Spleen (tissue), 11 donors: ENCODE data around the gene NXN. TPM values are rescaled to one million over a fixed set of nuclear protein-coding genes. Genes with fewer than 3 reads are reported as not detected.

Source experiments
- DNase-seq: peaks from one replicate; pipeline ENCODE4 v3.0.0-alpha.2; 2020
- H3K27ac ChIP-seq, 8 donors: fragments of 200-600 bp; sonication (generic) in 7 of 8; 1 replicate in 4 of 8; 2 replicates in 4 of 8; pipeline versions ENCODE4 v1.5.0 to v1.8.0; 2016 to 2021; ENCODE audit warnings: inconsistent platforms in 4 of 8, mild to moderate bottlenecking in 4 of 8, moderate library complexity in 1 of 8
- H3K27me3 ChIP-seq, 7 donors: fragments of 200-600 bp; sonication (generic) in 6 of 7; replicated peaks in 1 of 7; 1 replicate in 4 of 7; 2 replicates in 3 of 7; pipeline versions ENCODE4 v1.5.0 to v1.8.0; 2016 to 2021; ENCODE audit warnings: inconsistent platforms in 3 of 7, mild to moderate bottlenecking in 1 of 7
- H3K36me3 ChIP-seq, 6 donors: fragments of 200-600 bp; sonication (generic) in 5 of 6; 1 replicate in 4 of 6; 2 replicates in 2 of 6; pipeline versions ENCODE4 v1.5.0 to v1.8.0; 2016 to 2021; ENCODE audit warnings: inconsistent platforms in 2 of 6
- H3K4me1 ChIP-seq, 6 donors: fragments of 200-600 bp; sonication (generic) in 5 of 6; 1 replicate in 3 of 6; 2 replicates in 3 of 6; pipeline versions ENCODE4 v1.5.0 to v1.8.0; 2016 to 2021; ENCODE audit warnings: inconsistent platforms in 3 of 6
- H3K4me3 ChIP-seq, 8 donors: fragments of 200-600 bp; sonication (generic) in 7 of 8; 1 replicate in 4 of 8; 2 replicates in 4 of 8; pipeline versions ENCODE4 v1.5.0 to v1.8.0; 2016 to 2021; ENCODE audit warnings: inconsistent platforms in 4 of 8, mild to moderate bottlenecking in 4 of 8, moderate library complexity in 2 of 8
- H3K9me3 ChIP-seq, 8 donors: fragments of 200-600 bp; sonication (generic) in 7 of 8; 1 replicate in 4 of 8; 2 replicates in 4 of 8; pipeline versions ENCODE4 v1.5.0 to v1.8.0; 2016 to 2021; ENCODE audit warnings: inconsistent platforms in 4 of 8
- POLR2A ChIP-seq, 3 donors: fragments of 450-650 bp; IDR thresholded peaks; one replicate each; pipeline ENCODE4 v1.5.1; 2017; ENCODE audit warnings: antibody characterized with exemption in 3 of 3, mild to moderate bottlenecking in 1 of 3
- POLR2AphosphoS5 ChIP-seq, 3 donors: sonication (generic); formaldehyde crosslinking; IDR thresholded peaks; one replicate each; pipeline ENCODE4 v1.5.1; 2017; ENCODE audit warnings: antibody characterized with exemption in 3 of 3
- WGBS, 5 donors: extraction: QIAGEN DNeasy Blood & Tissue Kit in 3 of 5; methylation state at CpG; one replicate each; pipeline versions ENCODE4 v1.1.5 to v1.1.7; 2013 to 2018; 5-methylcytosine and 5-hydroxymethylcytosine counted together
- intact Hi-C: fragments of 100-400 bp; cut with DNase I; formaldehyde crosslinking; loops from one replicate; pipeline ENCODE4 v1.15.0; 2023; ENCODE audit warnings: low total_unique reads
- polyA plus RNA-seq, 3 donors: library from polyadenylated mRNA; stranded (reverse); fragments of 200-250 nt; gene quantifications; one replicate each; pipeline ENCODE4 v1.2.1, GENCODE V29; 2013
- total RNA-seq, 7 donors: library from RNA; depleted of rRNA in 3 of 7; stranded (reverse); fragments of >200 nt in 3 of 7; fragmentation: NEBNext Ultra II Directional in 4 of 7; extraction: Animal tissue kit (Norgen Biotek cat#: 25700) in 4 of 7; gene quantifications; one replicate each; pipeline versions ENCODE4 v1.1.0 to v1.2.1, GENCODE V29; 2016 to 2021
- TF ChIP-seq, protein P1 (sequence below), 11 experiments: fragments of 200-600 bp in 7 of 11; fragments of 450-650 bp in 4 of 11; sonication (generic) in 4 of 11; IDR thresholded peaks in 8 of 11; conservative IDR thresholded peaks in 3 of 11; 1 replicate in 7 of 11; 2 replicates in 4 of 11; pipeline versions ENCODE4 v1.4.0 to v1.8.0; 2016 to 2021; ENCODE audit warnings: antibody characterized with exemption in 11 of 11, inconsistent platforms in 4 of 11, mild to moderate bottlenecking in 1 of 11
- donor health status: healthy with polysubstance abuse.
- donor health status: DM: no; HTN: no; CAD: no; lungs with moderate emphysema.
- donor health status: DM: no; HTN: no; CAD: no.
- donor health status: Bipolar disorder and iron deficiency.
- donor health status: healthy.
- donor health status: DM: no; HTN: no; CAD: no.
- donor health status: DM: yes; HTN: yes; CAD: no.

Gene NXN
- total and polyA plus RNA-seq, 10 donors = 3.9 to 21.4 (median 10.3) TPM

DNA sequence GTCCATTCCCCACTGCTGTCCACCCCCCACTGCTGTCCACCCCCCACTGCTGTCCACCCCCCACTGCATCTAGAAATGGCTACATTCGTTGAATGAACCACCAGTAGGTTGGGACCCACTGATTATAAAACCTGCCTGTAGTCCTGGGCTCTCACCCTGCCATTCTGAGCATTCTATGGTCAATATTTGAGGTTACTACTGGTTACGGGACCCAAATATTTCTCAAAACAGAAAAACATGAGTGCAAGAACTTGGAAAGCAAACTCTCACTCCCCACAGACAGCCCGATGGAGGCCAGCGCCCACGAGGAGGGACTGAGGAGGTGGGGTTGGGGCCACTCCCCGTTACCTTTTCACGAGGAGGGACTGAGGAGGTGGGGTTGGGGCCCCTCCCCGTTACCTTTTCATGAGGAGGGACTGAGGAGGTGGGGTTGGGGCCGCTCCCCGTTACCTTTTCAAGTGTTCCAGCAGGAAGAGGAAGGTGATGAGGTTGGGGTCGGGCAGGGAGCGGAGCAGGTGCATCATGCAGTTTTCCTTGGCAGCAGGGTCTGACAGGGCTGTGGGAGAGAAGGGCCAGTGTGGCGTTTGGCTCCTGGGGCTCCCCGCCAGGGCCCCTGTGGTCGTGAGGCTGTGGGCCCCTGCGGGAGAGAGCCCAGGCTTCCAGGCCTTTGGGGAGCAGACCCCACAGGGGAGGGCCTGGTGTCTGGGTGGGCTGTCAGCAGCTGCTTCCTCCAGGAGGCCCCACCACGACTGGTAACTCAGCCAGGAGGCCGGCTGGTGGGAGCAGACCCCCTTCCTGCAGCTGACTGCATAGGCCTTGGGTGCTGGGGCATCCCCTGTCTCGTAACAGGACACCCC, 29.9 kb upstream of the NXN start:
- H3K4me3 ChIP-seq = no peak overlapping the region
- intact Hi-C loops = loop anchor here (10.0 kb wide), 1 partner anchor 45 kb away; no protein-coding TSS in a partner anchor
- WGBS, 5 donors = 80 to 84% (median 83%) methylated on average over 14 to 19 of the region's 19 CpGs
- TF ChIP-seq POLR2A (IDR thresholded peaks at IDR 0.05) (no peak), POLR2AphosphoS5 (IDR thresholded peaks at IDR 0.05) (peak in 1 of 3 donors; percentile 24)
- H3K27me3 ChIP-seq = no peaks in the 10 kb centered on the region
- peak overlapping the region in 1 of 8 donors; percentile 5 for H3K27ac ChIP-seq
- peaks cover 9 to 59% (median 35%) of the 10 kb centered on the region in 6 donors for H3K4me1 ChIP-seq
- H3K36me3 ChIP-seq = peaks cover 0 to 92% (median 76%) of the 10 kb centered on the region in 6 donors
- no peak for DNase-seq
- H3K9me3 ChIP-seq = no peaks in the 10 kb centered on the region

DNA sequence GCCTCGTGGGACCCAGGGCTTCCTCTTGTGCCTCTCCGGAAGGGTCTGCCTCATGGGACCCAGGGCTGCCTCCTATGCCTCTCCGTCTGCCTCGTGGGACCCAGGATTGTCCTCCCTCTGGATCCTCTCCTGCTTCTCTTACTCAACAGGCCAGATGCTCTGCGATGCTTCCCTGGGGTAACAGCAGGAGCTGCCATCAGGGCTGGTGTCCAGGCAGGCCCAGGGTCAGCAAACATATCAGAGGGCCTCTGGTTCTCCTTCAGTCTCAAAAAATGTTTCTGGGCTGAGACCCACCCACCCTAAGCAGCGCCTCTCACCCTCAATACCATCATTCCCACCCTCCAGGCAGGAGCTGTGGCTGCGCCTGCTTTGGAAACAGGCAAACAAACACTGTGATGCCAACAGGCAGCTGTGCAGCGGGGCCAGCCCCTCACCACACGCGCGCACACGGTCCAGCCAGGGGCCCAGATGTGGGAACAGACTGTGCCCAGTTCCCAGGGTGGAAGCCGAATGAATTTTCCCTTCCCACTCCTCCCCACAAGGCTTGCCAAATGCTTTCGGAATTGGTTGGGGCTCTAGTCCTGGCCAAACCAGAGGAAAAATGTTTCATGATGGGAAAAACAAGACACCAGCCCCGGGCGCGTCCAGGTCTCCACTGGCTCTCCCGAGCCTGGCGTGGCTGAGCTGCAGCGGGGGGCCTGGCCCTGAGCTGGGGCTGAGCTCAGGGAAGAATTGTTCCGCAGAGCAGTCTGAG, 28.6 kb upstream of the NXN start:
- peaks cover 0 to 98% (median 83%) of the 10 kb centered on the region in 6 donors for H3K36me3 ChIP-seq
- no peak overlapping the region for H3K4me3 ChIP-seq
- peaks cover 12 to 72% (median 46%) of the 10 kb centered on the region in 6 donors for H3K4me1 ChIP-seq
- peak; percentile 72 for DNase-seq
- peak overlapping the region in 7 of 8 donors; percentile 2 to 63 (median 42) for H3K27ac ChIP-seq
- 91 to 98% (median 93%) methylated on average over 18 to 21 of the region's 21 CpGs for WGBS, 5 donors
- TF ChIP-seq POLR2AphosphoS5 (IDR thresholded peaks at IDR 0.05) (peak in 1 of 3 donors; percentile 13), POLR2A (IDR thresholded peaks at IDR 0.05) (no peak)
- TF ChIP-seq, protein P1, sequence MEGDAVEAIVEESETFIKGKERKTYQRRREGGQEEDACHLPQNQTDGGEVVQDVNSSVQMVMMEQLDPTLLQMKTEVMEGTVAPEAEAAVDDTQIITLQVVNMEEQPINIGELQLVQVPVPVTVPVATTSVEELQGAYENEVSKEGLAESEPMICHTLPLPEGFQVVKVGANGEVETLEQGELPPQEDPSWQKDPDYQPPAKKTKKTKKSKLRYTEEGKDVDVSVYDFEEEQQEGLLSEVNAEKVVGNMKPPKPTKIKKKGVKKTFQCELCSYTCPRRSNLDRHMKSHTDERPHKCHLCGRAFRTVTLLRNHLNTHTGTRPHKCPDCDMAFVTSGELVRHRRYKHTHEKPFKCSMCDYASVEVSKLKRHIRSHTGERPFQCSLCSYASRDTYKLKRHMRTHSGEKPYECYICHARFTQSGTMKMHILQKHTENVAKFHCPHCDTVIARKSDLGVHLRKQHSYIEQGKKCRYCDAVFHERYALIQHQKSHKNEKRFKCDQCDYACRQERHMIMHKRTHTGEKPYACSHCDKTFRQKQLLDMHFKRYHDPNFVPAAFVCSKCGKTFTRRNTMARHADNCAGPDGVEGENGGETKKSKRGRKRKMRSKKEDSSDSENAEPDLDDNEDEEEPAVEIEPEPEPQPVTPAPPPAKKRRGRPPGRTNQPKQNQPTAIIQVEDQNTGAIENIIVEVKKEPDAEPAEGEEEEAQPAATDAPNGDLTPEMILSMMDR (IDR thresholded peaks at IDR 0.05 in 8 of 11, conservative IDR thresholded peaks at IDR 0.05 in 3 of 11) = no peak
- no peaks in the 10 kb centered on the region for H3K27me3 ChIP-seq
- intact Hi-C loops = loop anchor here (10.0 kb wide), 1 partner anchor 47 kb away; no protein-coding TSS in a partner anchor
- H3K9me3 ChIP-seq = no peaks in the 10 kb centered on the region

DNA sequence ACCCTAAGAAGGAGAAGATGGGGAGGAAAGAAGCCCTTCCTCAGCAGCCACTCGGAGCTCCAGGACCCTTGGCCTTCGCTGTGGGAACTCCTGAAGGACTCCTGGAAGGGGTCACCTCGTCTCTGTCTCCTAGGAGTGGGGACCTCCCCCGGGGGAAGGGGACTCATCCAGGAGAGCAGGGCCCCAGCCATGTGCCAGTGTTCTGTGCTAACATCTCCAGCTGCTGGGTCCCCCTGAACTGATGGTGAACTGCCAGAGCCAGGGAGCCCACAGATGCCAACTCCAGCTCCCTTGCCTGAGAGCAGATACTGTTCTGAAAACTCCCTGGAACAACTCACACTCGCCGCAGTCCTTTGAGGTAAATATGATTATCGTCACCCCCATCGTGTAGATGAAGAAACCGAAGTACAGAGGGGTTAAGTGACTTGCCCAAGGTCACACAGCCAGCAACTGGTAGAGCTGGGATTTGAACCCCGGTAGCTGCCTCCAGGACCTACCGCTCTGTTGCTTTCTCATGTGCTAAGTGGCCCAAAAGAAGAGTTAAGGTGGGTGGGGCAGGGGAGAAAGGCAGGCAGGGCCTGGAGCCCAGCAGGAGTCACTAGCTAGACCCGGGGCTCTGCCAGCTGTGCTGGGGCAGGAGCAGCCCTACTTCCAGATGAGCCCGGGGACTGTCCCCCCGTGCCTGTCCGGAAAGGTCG, 27.9 kb upstream of the NXN start:
- Histone ChIP-seq H3K27ac (peak overlapping the region in 7 of 8 donors; percentile 2 to 63 (median 42)), H3K9me3 (no peaks in the 10 kb centered on the region), H3K4me1 (peaks cover 12 to 79% (median 52%) of the 10 kb centered on the region in 6 donors), H3K27me3 (no peaks in the 10 kb centered on the region), H3K36me3 (peaks cover 0 to 98% (median 83%) of the 10 kb centered on the region in 6 donors), H3K4me3 (no peak overlapping the region)
- intact Hi-C loops = loop anchor here (10.0 kb wide), 1 partner anchor 47 kb away; no protein-coding TSS in a partner anchor
- no peak for TF ChIP-seq POLR2A (IDR thresholded peaks at IDR 0.05)
- TF ChIP-seq, protein P1 (IDR thresholded peaks at IDR 0.05 in 8 of 11, conservative IDR thresholded peaks at IDR 0.05 in 3 of 11) = no peak
- no peak for TF ChIP-seq POLR2AphosphoS5 (IDR thresholded peaks at IDR 0.05)
- WGBS, 5 donors = 84 to 96% (median 90%) methylated on average over 13 to 16 of the region's 16 CpGs
- peak; percentile 57 for DNase-seq

DNA sequence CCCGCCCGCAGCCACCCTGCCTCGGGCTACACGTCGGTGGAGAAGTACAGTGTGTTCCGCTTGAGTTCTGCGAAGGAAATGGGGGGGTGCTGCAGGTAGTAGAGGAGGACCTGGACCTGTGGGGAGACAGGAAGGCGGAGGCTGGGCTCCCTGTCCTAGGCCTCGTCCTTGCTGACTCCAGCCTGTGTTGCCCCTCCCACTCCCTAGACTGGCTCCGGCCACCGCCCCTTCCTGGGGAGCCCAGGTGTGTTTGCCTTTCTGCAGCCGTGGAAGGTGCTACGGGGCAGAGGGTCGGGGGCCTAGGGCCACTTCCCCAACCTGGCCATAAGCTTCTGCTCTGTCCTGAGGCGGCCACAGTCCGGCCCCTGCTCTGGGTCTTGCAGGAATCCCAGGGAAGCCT, 26.5 kb upstream of the NXN start:
- H3K4me1 ChIP-seq = peaks cover 13 to 82% (median 55%) of the 10 kb centered on the region in 6 donors
- H3K27ac ChIP-seq = peak overlapping the region; percentile 42 to 87 (median 76)

More for the DNA sequence above, 26.5 kb upstream of the NXN start:
- intact Hi-C loops = loop anchor here (10.0 kb wide), 1 partner anchor 49 kb away; no protein-coding TSS in a partner anchor
- Histone ChIP-seq H3K36me3 (peaks cover 0 to 98% (median 84%) of the 10 kb centered on the region in 6 donors), H3K4me3 (peak overlapping the region in 3 of 8 donors; percentile 2 to 48 (median 18)), H3K9me3 (no peaks in the 10 kb centered on the region), H3K27me3 (no peaks in the 10 kb centered on the region)
- TF ChIP-seq, protein P1 (IDR thresholded peaks at IDR 0.05 in 8 of 11, conservative IDR thresholded peaks at IDR 0.05 in 3 of 11) = no peak
- TF ChIP-seq POLR2AphosphoS5 (IDR thresholded peaks at IDR 0.05) (peak in 1 of 3 donors; percentile 39), POLR2A (IDR thresholded peaks at IDR 0.05) (no peak)
- DNase-seq = peak; percentile 79
- 53 to 76% (median 64%) methylated on average over 9 to 16 of the region's 16 CpGs for WGBS, 5 donors
